ENCODE measurements around the gene DTX1. TPM values are rescaled to one million over a fixed set of nuclear protein-coding genes. Genes with fewer than 3 reads are reported as not detected.

DTX1 gene
- total RNA-seq, 2 donors from 2014 or later, result 0.41 to 1.3 TPM

DNA sequence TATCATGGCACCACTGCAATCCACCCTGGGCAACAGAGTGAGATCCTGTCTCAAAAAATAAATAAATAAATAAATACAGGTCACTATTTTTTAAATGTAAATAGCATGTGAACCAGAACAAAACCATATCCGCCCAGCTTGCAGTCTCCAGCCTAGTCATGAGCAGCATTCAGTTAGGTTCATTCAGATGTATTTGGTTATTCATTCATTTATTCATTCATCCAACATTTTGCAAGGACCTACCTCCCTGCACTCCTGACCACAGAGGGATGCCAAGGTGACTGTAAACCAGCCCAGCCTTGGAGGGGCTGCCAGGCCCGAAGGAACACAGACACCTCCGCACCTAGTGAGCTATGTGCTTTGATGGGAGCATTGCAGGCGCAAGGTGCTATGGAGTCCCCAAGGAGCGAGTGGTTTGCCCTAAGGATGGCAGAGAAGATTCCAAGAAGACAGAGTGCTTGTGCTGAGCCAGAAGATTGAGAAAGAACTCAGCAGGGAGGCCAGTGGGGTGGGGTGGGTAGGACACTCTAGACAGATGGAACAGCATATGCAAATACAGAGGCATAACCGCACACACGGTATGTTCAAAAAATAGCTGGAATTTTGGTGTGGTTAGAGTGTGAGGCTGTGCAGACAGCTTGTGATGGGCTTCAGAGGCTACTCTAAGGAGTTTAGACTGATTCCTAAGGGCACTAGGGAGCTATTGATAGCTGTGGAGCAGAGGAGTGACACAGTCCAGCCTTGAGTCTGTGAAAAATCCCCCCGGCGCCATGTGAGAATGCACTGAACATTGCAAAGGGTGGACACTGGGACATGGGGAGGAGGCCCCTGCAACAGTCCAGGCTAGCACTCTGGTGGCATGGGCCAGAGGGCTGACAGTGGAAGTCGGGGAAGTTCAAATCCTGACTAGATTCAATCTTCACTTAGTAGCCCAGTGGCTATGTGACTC is 11.7 kb downstream of the DTX1 start:
- no peak for ATAC-seq (ENCODE audit: insufficient number of reproducible peaks, low FRiP score, low read depth)
- no peak for DNase-seq (ENCODE audit: low spot score)
- Histone ChIP-seq H3K36me3 (no peaks in the 10 kb centered on the region), H3K4me1 (ENCODE audit: control insufficient read depth in 1 of 2, low read depth in 2 of 2) (no peaks in the 10 kb centered on the region), H3K9me3 (no peaks in the 10 kb centered on the region), H3K4me3 (no peak overlapping the region), H3K27me3 (replicated peaks; ENCODE audit: insufficient read depth) (peaks cover 4% of the 10 kb centered on the region), H3K27ac (no peak overlapping the region)
- TF ChIP-seq, protein P1, sequence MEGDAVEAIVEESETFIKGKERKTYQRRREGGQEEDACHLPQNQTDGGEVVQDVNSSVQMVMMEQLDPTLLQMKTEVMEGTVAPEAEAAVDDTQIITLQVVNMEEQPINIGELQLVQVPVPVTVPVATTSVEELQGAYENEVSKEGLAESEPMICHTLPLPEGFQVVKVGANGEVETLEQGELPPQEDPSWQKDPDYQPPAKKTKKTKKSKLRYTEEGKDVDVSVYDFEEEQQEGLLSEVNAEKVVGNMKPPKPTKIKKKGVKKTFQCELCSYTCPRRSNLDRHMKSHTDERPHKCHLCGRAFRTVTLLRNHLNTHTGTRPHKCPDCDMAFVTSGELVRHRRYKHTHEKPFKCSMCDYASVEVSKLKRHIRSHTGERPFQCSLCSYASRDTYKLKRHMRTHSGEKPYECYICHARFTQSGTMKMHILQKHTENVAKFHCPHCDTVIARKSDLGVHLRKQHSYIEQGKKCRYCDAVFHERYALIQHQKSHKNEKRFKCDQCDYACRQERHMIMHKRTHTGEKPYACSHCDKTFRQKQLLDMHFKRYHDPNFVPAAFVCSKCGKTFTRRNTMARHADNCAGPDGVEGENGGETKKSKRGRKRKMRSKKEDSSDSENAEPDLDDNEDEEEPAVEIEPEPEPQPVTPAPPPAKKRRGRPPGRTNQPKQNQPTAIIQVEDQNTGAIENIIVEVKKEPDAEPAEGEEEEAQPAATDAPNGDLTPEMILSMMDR (IDR thresholded peaks at IDR 0.05), result no peak

DNA sequence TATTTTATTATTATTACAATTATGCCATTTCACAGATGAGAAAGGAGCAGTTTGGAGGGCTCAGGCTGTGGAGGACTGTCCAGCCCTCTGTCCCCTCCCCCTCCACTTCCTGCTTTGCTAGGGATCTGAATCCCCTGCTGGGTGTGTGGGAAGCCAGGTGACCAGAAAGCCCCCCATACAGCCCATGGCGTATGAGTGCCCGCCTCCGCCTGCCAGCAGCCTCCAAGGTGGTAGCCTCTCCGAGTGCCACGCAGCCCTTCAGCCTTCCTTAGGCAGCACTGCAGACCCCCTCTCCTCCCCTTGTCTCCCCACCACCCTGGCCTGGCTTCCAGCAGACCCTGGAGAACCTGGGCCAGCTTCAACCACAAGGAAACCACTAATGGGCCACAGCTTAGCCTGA is 12.6 kb downstream of the DTX1 start:
- H3K9me3 ChIP-seq, result no peaks in the 10 kb centered on the region

DNA sequence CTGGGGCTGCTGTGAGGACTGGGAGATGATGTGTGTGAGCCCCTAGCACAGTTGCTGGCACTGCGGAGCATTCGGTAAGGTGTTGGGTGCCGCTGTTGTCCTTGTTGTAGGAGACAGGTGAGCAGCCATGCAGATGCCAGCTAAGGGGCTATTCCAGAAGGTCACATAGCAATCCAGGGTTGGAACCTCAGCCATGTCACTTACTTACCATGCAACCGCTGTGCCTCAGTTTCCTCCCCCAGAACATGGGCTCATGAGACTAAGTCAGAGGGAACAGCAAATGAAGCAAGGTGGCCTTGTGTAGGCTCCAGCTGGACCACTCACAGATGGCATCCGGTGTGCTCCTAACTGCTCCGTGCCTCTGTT is 13.2 kb downstream of the DTX1 start:
- no peak for ATAC-seq (ENCODE audit: insufficient number of reproducible peaks, low FRiP score, low read depth)
- Histone ChIP-seq H3K4me3 (no peak overlapping the region), H3K4me1 (ENCODE audit: control insufficient read depth in 1 of 2, low read depth in 2 of 2) (no peaks in the 10 kb centered on the region), H3K36me3 (no peaks in the 10 kb centered on the region), H3K9me3 (no peaks in the 10 kb centered on the region), H3K27ac (no peak overlapping the region), H3K27me3 (replicated peaks; ENCODE audit: insufficient read depth) (no peaks in the 10 kb centered on the region)
- TF ChIP-seq, protein P1 (IDR thresholded peaks at IDR 0.05), result no peak
- no peak for DNase-seq (ENCODE audit: low spot score)

More for the DNA sequence above, 12.6 kb downstream of the DTX1 start:
- H3K4me1 ChIP-seq (ENCODE audit: control insufficient read depth in 1 of 2, low read depth in 2 of 2), result no peaks in the 10 kb centered on the region
- no peaks in the 10 kb centered on the region for H3K36me3 ChIP-seq
- H3K4me3 ChIP-seq, result no peak overlapping the region
- no peak for DNase-seq (ENCODE audit: low spot score)
- TF ChIP-seq, protein P1 (IDR thresholded peaks at IDR 0.05), result no peak
- ATAC-seq (ENCODE audit: insufficient number of reproducible peaks, low FRiP score, low read depth), result no peak
- no peak overlapping the region for H3K27ac ChIP-seq
- H3K27me3 ChIP-seq (replicated peaks; ENCODE audit: insufficient read depth), result no peaks in the 10 kb centered on the region

DNA sequence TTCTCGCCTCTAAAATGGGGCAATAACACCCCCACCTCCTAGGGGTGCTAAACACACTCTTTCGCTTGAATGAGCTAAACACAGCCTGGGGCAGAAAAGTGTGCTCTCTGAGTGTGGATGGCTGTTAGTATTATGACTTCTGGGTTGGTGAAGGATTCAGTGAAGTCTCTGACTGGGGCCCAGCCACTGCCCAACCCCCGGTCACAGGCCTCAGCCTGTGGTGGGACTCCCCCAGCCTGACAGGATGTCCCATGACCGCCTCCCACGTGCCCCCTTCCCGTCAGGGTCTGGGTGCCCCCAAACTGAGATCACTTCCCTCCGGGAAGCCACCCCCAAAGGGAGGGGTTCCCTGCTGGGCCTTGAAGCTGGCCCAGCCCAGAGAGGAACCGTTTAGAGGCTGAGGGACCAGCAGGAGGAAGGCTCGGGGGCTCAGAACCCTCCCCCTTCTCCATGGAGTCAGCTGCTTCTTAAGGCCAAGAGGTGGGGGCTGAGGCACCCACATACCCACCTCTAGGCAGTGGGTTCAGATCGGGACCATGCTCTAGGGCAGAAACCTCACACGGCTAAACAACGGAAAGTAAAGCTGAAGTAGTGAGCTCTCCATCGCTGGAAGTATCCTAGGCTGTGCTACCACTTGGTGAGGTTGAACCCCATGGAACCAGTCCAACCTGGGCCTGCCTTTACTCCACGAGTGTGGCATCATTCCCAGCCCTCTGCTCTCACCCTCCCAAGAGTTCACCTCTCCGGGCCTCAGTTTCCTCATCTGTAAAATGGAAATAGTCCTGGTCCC is 13.8 kb downstream of the DTX1 start:
- DNase-seq (ENCODE audit: low spot score) (no peak), ATAC-seq (ENCODE audit: insufficient number of reproducible peaks, low FRiP score, low read depth) (no peak)
- Histone ChIP-seq H3K4me1 (ENCODE audit: control insufficient read depth in 1 of 2, low read depth in 2 of 2) (no peaks in the 10 kb centered on the region), H3K4me3 (no peak overlapping the region), H3K36me3 (no peaks in the 10 kb centered on the region), H3K9me3 (no peaks in the 10 kb centered on the region), H3K27me3 (replicated peaks; ENCODE audit: insufficient read depth) (no peaks in the 10 kb centered on the region), H3K27ac (no peak overlapping the region)
- TF ChIP-seq, protein P1 (IDR thresholded peaks at IDR 0.05), result no peak

Measured in thoracic aorta (tissue), 2 donors.